Mucosa of rectum (tissue), 2 donors: ENCODE data around the gene LPP.

Experiments
- H3K27ac ChIP-seq, 2 donors: one replicate each; pipeline ENCODE4 v1.7.0; 2013; ENCODE audit warnings: inconsistent platforms in 2 of 2, low read depth in 2 of 2, low read length in 2 of 2
- H3K27me3 ChIP-seq, 2 donors: one replicate each; pipeline ENCODE4 v1.7.0; 2013; ENCODE audit warnings: low read length in 2 of 2; ENCODE audit not compliant: control insufficient read depth in 2 of 2, insufficient read depth in 2 of 2
- H3K36me3 ChIP-seq, 2 donors: one replicate each; pipeline ENCODE4 v1.7.0; 2013; ENCODE audit warnings: low read length in 2 of 2; ENCODE audit not compliant: control insufficient read depth in 2 of 2, insufficient read depth in 2 of 2
- H3K4me1 ChIP-seq, 2 donors: one replicate each; pipeline ENCODE4 v1.7.0; 2013; ENCODE audit warnings: low read length in 2 of 2, mild to moderate bottlenecking in 1 of 2; ENCODE audit not compliant: control insufficient read depth in 2 of 2, insufficient read depth in 2 of 2
- H3K4me3 ChIP-seq, 2 donors: one replicate each; pipeline ENCODE4 v1.7.0; 2013; ENCODE audit warnings: low read length in 2 of 2
- H3K9ac ChIP-seq, 2 donors: one replicate each; pipeline ENCODE4 v1.7.0; 2013; ENCODE audit warnings: low read length in 2 of 2, low read depth in 1 of 2, mild to moderate bottlenecking in 1 of 2
- H3K9me3 ChIP-seq, 2 donors: one replicate each; pipeline ENCODE4 v1.7.0; 2013; ENCODE audit warnings: low read length in 2 of 2; ENCODE audit not compliant: control insufficient read depth in 2 of 2
- donor health status: healthy.
- donor health status: Normal muscosa, but diverticular disease.

LPP gene

DNA sequence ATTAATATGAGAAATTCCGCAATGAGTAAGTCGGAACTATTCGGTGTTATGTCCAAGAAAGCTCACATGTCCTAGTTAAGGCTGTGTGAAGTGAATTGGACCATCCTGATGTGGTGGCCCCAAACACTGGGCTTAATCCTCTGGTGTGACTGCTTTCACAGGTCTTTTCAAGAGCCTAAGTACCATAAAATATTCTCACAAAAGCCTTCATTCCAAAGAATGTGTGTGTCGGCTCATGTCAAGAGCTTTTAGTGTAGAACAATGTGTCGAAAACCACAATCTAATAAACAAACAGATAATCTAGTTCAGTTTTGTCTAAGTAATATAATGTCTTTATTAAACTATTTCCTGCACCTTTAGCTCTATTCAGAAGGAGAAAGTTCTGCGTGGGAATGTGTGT is 311.4 kb downstream of the LPP start:
- Histone ChIP-seq H3K9ac (no peak overlapping the region), H3K4me1 (no peaks in the 10 kb centered on the region), H3K36me3 (no peaks in the 10 kb centered on the region), H3K27ac (no peak overlapping the region), H3K4me3 (no peak overlapping the region), H3K9me3 (no peaks in the 10 kb centered on the region), H3K27me3 (no peaks in the 10 kb centered on the region)

DNA sequence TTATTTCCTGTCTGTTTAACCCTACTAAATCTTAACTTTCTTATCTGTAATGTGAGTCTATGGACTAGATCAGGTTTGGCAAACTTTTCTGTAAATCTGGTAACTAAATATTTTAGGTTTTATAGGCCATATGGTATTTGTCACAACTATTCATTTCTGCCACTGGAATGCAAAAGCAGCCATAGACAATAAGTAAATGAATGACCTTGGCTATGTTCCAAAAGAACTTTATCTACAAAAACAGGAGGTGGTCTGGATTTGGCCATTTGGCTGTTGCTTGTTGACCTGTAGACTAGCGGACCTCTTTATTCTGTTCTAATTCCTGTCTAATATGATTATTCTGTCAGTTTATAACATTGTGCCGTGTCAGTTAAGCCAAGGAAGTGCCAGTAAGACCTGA is 314.2 kb downstream of the LPP start:
- Histone ChIP-seq H3K27me3 (no peaks in the 10 kb centered on the region), H3K9ac (no peak overlapping the region), H3K36me3 (no peaks in the 10 kb centered on the region), H3K4me1 (no peaks in the 10 kb centered on the region), H3K4me3 (no peak overlapping the region), H3K27ac (peak overlapping the region in 1 of 2 donors; percentile 2), H3K9me3 (no peaks in the 10 kb centered on the region)

DNA sequence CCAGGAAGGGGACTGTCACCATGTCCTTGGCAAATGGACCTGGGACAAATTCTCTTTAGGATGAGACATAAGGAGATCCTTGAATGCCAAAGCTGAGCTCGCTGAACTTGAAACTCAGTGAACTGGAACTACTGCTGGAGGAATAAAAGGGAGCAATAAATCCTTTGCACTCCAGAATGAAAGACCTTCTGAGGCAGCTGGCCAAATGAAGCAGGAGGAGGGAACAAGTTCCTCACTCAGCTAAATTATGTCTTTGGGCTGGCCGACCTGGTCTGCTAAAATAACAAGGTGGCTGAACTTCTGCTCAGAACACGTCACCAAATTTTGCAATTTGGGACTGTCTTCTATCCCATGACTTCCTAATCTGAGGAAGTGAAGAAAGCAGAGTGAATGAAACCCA is 314.7 kb downstream of the LPP start:
- Histone ChIP-seq H3K36me3 (no peaks in the 10 kb centered on the region), H3K9ac (no peak overlapping the region), H3K27ac (peak overlapping the region in 1 of 2 donors; percentile 2), H3K4me1 (no peaks in the 10 kb centered on the region), H3K9me3 (no peaks in the 10 kb centered on the region), H3K4me3 (no peak overlapping the region), H3K27me3 (no peaks in the 10 kb centered on the region)

GRCh38 chr3:188469228-188469885 is 315.4 kb downstream of the LPP start:
- no peaks in the 10 kb centered on the region for H3K36me3 ChIP-seq
- no peaks in the 10 kb centered on the region for H3K27me3 ChIP-seq
- no peaks in the 10 kb centered on the region for H3K4me1 ChIP-seq
- H3K4me3 ChIP-seq: no peak overlapping the region
- H3K27ac ChIP-seq: no peak overlapping the region
- H3K9ac ChIP-seq: no peak overlapping the region
- H3K9me3 ChIP-seq: no peaks in the 10 kb centered on the region

GRCh38 chr3:188470508-188471130 is 316.7 kb downstream of the LPP start:
- H3K4me3 ChIP-seq: no peak overlapping the region
- H3K27me3 ChIP-seq: no peaks in the 10 kb centered on the region
- H3K36me3 ChIP-seq: no peaks in the 10 kb centered on the region
- H3K9me3 ChIP-seq: no peaks in the 10 kb centered on the region
- H3K27ac ChIP-seq: no peak overlapping the region
- H3K4me1 ChIP-seq: no peaks in the 10 kb centered on the region
- no peak overlapping the region for H3K9ac ChIP-seq

DNA sequence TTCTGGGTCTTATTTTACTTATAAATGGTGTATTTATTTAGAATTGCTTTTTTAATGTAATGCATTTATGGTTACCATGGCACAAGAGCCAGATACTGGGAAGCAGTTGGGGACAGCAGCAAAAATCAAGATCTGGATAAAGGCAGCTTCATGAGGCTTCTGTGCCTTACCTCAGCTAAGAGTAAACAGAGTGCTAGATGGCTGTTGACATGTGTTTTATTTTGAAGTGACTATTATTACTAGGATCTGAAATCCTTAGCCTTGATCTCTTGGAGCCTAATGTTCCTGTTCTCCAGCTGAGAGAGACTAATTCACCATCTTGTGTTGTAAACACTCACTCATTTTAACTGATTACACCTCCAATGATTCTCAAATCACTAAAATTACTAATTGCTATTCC is 317.8 kb downstream of the LPP start:
- H3K27me3 ChIP-seq: no peaks in the 10 kb centered on the region
- H3K27ac ChIP-seq: no peak overlapping the region
- H3K4me1 ChIP-seq: no peaks in the 10 kb centered on the region
- no peaks in the 10 kb centered on the region for H3K9me3 ChIP-seq
- no peaks in the 10 kb centered on the region for H3K36me3 ChIP-seq
- H3K4me3 ChIP-seq: no peak overlapping the region
- H3K9ac ChIP-seq: no peak overlapping the region

DNA sequence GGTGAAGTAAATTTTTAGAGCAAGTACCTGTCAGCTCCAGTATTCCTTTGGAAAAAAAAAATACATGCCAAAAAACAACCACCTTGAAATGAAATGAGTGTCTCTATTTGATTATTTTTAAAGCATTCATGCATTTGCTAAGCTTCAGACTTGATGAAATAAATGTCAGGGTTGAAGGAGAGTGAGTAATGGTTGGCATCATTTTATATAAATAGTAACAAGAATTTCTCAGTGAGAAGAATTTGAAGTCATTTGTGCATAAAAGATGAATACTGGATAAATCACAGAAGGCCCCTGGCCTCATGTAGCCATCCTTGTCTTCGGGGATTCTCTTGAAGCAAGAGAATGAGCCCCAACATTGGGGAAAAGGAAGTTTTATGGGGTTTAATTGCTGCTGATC is 318.4 kb downstream of the LPP start:
- no peak overlapping the region for H3K4me3 ChIP-seq
- H3K27me3 ChIP-seq: no peaks in the 10 kb centered on the region
- no peak overlapping the region for H3K9ac ChIP-seq
- H3K36me3 ChIP-seq: no peaks in the 10 kb centered on the region
- H3K9me3 ChIP-seq: no peaks in the 10 kb centered on the region
- no peaks in the 10 kb centered on the region for H3K4me1 ChIP-seq
- no peak overlapping the region for H3K27ac ChIP-seq

- Histone ChIP-seq H3K27ac (no peak overlapping the region), H3K9me3 (no peaks in the 10 kb centered on the region), H3K36me3 (no peaks in the 10 kb centered on the region), H3K27me3 (no peaks in the 10 kb centered on the region), H3K4me3 (no peak overlapping the region), H3K4me1 (no peaks in the 10 kb centered on the region), H3K9ac (no peak overlapping the region)
Observed at GRCh38 chr3:188473045-188473444, 319.1 kb downstream of the LPP start.

DNA sequence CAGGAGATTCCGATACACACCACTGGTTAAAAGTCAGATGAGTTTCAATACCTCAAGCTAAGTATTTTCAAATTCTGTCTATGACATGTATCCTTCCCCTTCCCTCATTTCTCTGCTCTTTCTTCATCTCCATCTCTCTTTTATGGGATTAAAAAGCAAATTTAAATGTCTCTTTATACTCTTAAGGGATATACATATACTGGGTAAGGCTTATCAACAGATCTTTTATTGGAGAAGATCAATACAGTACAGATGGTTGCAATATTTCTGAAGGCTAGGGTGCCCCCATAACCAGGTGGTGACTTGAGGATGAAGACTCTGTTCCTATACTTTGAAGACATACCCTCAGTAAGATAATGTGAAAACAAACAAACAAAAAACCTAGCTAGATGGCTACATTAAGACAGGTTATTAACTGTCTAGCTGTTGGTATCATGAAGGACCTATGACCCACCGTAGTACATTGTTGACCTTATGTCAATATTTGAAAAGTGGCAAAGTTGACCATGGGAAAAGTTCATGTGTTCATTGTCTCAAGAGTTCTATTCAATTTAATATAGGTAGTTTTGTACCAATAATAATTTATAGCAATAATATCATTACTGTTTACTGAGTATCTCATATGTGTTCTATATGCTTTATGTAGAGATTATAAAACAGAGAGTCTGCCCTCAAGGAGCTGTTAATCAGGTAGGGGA is 319.8 kb downstream of the LPP start:
- Histone ChIP-seq H3K9me3 (no peaks in the 10 kb centered on the region), H3K27ac (no peak overlapping the region), H3K4me3 (no peak overlapping the region), H3K4me1 (no peaks in the 10 kb centered on the region), H3K36me3 (no peaks in the 10 kb centered on the region), H3K27me3 (no peaks in the 10 kb centered on the region), H3K9ac (no peak overlapping the region)

DNA sequence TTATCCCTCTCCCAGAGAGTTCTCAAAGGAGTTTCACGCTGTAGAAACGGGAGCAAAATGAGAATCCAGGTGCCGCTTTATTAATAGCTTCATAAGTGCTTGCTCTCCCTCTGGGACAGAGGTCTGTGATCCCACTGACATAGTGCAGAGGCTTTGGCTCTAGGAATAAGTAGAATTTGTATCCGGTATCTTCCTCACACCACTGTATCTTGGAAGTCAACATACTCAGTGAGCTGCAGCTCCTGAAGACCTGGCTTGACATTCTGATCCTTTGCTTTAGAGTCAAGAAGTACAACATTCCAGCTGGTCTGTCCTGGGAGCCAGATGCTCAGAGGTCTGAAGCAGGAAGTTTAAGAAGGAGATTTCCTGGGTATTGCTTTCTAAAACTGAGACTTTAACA is 323.0 kb downstream of the LPP start:
- Histone ChIP-seq H3K27ac (no peak overlapping the region), H3K9me3 (no peaks in the 10 kb centered on the region)

More for the DNA sequence above, 323.0 kb downstream of the LPP start:
- Histone ChIP-seq H3K4me1 (no peaks in the 10 kb centered on the region), H3K27me3 (no peaks in the 10 kb centered on the region), H3K36me3 (no peaks in the 10 kb centered on the region), H3K9ac (no peak overlapping the region), H3K4me3 (no peak overlapping the region)
